ENCODE measurements around the gene ZNF74.
"Not testable (repeated sequence)": the region's sequence is repeated elsewhere in the genome, so short reads cannot be mapped to it uniquely, and the experiment has no call there.

DNA sequence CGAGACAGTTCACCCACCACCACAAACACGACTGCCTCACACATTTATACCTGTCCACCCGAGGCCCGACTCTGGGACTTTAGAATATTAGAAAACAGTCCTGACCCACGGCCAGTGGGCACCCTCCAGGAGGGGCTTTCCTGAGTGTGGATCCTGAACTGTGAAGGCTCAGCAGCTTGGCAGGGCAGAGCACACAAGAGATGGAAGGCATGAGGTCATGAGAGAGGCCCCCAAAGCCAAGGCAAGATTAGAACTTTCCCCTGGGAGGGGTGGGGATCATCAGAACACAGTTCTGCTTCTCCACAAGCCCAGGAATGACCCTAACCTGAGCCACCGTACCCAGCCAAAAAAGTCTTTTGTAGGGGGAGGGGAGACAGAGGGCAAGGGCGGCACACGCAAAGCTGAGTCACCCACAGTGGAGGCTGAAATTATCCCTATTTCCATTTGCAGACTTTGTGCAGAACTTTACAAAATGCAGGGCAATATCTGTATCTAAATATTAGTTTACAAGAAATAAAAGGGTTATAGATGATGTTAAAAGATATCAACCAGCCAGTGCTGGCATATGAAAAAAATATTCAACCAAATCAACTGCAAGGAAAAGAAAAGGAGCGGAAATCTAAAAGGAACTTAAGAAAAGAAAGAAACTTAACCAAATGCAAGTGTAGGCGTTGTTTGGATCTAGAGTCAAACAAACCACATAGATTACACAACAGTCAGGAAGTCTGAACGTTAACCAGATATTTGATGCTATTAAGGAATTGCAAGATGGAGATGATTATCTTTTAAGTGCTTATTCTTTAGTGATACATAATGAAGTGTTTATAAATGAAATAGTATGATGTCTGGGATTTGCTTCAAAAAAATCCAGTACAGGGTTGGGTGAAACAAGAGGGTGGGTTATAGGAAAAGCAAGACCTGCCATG is 29.4 kb upstream of the ZNF74 start:
- not testable (repeated sequence) for TF ChIP-seq POLR2A (IDR thresholded peaks at IDR 0.05; ENCODE audit: low read length); JUN (IDR thresholded peaks at IDR 0.05); ZFP36 (IDR thresholded peaks at IDR 0.05; ENCODE audit: borderline replicate concordance, partially characterized antibody); FOSL2 (IDR thresholded peaks at IDR 0.05); FOSL2 (CRISPR knock-in tag; IDR thresholded peaks at IDR 0.05); SMC3 (IDR thresholded peaks at IDR 0.05); KDM1A (IDR thresholded peaks at IDR 0.05; ENCODE audit: low read depth); CBX8 (IDR thresholded peaks at IDR 0.05); POLR2AphosphoS2 (conservative IDR thresholded peaks at IDR 0.05; ENCODE audit: low read length); RAD21 (conservative IDR thresholded peaks at IDR 0.05 in 1 of 2, IDR thresholded peaks at IDR 0.05 in 1 of 2)
- TF ChIP-seq, protein P1, sequence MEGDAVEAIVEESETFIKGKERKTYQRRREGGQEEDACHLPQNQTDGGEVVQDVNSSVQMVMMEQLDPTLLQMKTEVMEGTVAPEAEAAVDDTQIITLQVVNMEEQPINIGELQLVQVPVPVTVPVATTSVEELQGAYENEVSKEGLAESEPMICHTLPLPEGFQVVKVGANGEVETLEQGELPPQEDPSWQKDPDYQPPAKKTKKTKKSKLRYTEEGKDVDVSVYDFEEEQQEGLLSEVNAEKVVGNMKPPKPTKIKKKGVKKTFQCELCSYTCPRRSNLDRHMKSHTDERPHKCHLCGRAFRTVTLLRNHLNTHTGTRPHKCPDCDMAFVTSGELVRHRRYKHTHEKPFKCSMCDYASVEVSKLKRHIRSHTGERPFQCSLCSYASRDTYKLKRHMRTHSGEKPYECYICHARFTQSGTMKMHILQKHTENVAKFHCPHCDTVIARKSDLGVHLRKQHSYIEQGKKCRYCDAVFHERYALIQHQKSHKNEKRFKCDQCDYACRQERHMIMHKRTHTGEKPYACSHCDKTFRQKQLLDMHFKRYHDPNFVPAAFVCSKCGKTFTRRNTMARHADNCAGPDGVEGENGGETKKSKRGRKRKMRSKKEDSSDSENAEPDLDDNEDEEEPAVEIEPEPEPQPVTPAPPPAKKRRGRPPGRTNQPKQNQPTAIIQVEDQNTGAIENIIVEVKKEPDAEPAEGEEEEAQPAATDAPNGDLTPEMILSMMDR (IDR thresholded peaks at IDR 0.05): not testable (repeated sequence)
- TF ChIP-seq, protein P2, sequence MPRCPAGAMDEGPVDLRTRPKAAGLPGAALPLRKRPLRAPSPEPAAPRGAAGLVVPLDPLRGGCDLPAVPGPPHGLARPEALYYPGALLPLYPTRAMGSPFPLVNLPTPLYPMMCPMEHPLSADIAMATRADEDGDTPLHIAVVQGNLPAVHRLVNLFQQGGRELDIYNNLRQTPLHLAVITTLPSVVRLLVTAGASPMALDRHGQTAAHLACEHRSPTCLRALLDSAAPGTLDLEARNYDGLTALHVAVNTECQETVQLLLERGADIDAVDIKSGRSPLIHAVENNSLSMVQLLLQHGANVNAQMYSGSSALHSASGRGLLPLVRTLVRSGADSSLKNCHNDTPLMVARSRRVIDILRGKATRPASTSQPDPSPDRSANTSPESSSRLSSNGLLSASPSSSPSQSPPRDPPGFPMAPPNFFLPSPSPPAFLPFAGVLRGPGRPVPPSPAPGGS (IDR thresholded peaks at IDR 0.05): not testable (repeated sequence)
- TF ChIP-seq, protein P3, sequence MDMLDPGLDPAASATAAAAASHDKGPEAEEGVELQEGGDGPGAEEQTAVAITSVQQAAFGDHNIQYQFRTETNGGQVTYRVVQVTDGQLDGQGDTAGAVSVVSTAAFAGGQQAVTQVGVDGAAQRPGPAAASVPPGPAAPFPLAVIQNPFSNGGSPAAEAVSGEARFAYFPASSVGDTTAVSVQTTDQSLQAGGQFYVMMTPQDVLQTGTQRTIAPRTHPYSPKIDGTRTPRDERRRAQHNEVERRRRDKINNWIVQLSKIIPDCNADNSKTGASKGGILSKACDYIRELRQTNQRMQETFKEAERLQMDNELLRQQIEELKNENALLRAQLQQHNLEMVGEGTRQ (IDR thresholded peaks at IDR 0.05): not testable (repeated sequence)
- TF ChIP-seq, protein P4, sequence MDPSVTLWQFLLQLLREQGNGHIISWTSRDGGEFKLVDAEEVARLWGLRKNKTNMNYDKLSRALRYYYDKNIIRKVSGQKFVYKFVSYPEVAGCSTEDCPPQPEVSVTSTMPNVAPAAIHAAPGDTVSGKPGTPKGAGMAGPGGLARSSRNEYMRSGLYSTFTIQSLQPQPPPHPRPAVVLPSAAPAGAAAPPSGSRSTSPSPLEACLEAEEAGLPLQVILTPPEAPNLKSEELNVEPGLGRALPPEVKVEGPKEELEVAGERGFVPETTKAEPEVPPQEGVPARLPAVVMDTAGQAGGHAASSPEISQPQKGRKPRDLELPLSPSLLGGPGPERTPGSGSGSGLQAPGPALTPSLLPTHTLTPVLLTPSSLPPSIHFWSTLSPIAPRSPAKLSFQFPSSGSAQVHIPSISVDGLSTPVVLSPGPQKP (IDR thresholded peaks at IDR 0.05; ENCODE audit: low read depth, low read length): not testable (repeated sequence)
